Nephron progenitor cell (in vitro differentiated cells): ENCODE measurements around the gene NUCKS1.
"Not testable (repeated sequence)": the region's sequence is repeated elsewhere in the genome, so short reads cannot be mapped to it uniquely, and the experiment has no call there.

Source experiments
- DNase-seq: peaks from one replicate; pipeline ENCODE4 v3.0.0; 2021
- H3K27ac Mint-ChIP-seq: 2 replicates; pipeline ENCODE4 v1.8.0; 2021; ENCODE audit warnings: mild to moderate bottlenecking, moderate library complexity, mixed read lengths
- H3K27me3 Mint-ChIP-seq: 2 replicates; pipeline ENCODE4 v1.8.0; 2021; ENCODE audit warnings: mild to moderate bottlenecking, low read depth, mixed read lengths; ENCODE audit not compliant: poor library complexity
- H3K36me3 Mint-ChIP-seq: 2 replicates; pipeline ENCODE4 v1.8.0; 2021; ENCODE audit warnings: low read depth, mixed read lengths
- H3K4me1 Mint-ChIP-seq: 2 replicates; pipeline ENCODE4 v1.8.0; 2021; ENCODE audit warnings: mixed read lengths
- H3K4me3 Mint-ChIP-seq: 2 replicates; pipeline ENCODE4 v1.8.0; 2021; ENCODE audit warnings: mild to moderate bottlenecking, moderate library complexity, mixed read lengths
- H3K9me3 Mint-ChIP-seq: 2 replicates; pipeline ENCODE4 v1.8.0; 2021; ENCODE audit warnings: mild to moderate bottlenecking, moderate library complexity, mixed read lengths
- TF ChIP-seq, protein P1 (sequence below): fragments of 200-600 bp; sonication (generic); IDR thresholded peaks from 2 replicates; pipeline ENCODE4 v1.5.0; 2021; ENCODE audit warnings: antibody characterized with exemption

NUCKS1 gene

GRCh38 chr1:205733438-205734175 lies 16.4 kb downstream of the NUCKS1 start:
- H3K9me3 Mint-ChIP-seq = peaks cover 5% of the 10 kb centered on the region
- no peaks in the 10 kb centered on the region for H3K27me3 Mint-ChIP-seq
- peaks cover 5% of the 10 kb centered on the region for H3K4me1 Mint-ChIP-seq
- H3K27ac Mint-ChIP-seq = no peak overlapping the region
- DNase-seq = no peak
- no peak overlapping the region for H3K4me3 Mint-ChIP-seq
- H3K36me3 Mint-ChIP-seq = peaks cover 80% of the 10 kb centered on the region
- TF ChIP-seq, protein P1, sequence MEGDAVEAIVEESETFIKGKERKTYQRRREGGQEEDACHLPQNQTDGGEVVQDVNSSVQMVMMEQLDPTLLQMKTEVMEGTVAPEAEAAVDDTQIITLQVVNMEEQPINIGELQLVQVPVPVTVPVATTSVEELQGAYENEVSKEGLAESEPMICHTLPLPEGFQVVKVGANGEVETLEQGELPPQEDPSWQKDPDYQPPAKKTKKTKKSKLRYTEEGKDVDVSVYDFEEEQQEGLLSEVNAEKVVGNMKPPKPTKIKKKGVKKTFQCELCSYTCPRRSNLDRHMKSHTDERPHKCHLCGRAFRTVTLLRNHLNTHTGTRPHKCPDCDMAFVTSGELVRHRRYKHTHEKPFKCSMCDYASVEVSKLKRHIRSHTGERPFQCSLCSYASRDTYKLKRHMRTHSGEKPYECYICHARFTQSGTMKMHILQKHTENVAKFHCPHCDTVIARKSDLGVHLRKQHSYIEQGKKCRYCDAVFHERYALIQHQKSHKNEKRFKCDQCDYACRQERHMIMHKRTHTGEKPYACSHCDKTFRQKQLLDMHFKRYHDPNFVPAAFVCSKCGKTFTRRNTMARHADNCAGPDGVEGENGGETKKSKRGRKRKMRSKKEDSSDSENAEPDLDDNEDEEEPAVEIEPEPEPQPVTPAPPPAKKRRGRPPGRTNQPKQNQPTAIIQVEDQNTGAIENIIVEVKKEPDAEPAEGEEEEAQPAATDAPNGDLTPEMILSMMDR = no peak

- Mint-ChIP-seq H3K4me3 (no peak overlapping the region), H3K9me3 (peaks cover 5% of the 10 kb centered on the region), H3K36me3 (peaks cover 79% of the 10 kb centered on the region), H3K4me1 (peaks cover 5% of the 10 kb centered on the region), H3K27me3 (no peaks in the 10 kb centered on the region), H3K27ac (peak overlapping the region; percentile 52)
- TF ChIP-seq, protein P1 = no peak
- DNase-seq = no peak
These were observed 19.9 kb downstream of the NUCKS1 start for GRCh38 chr1:205729945-205730610.

- Mint-ChIP-seq H3K36me3 (peaks cover 80% of the 10 kb centered on the region), H3K9me3 (peaks cover 5% of the 10 kb centered on the region), H3K27ac (no peak overlapping the region), H3K4me1 (no peaks in the 10 kb centered on the region), H3K27me3 (no peaks in the 10 kb centered on the region), H3K4me3 (no peak overlapping the region)
- no peak for DNase-seq
- TF ChIP-seq, protein P1 = no peak
These were observed 23.3 kb downstream of the NUCKS1 start for GRCh38 chr1:205726619-205727125.

- Mint-ChIP-seq H3K27ac (peak overlapping the region; percentile 60), H3K9me3 (peaks cover 1% of the 10 kb centered on the region), H3K27me3 (no peaks in the 10 kb centered on the region), H3K36me3 (peaks cover 80% of the 10 kb centered on the region), H3K4me1 (no peaks in the 10 kb centered on the region), H3K4me3 (no peak overlapping the region)
- DNase-seq = no peak
- TF ChIP-seq, protein P1 = no peak
These were observed 24.5 kb downstream of the NUCKS1 start for GRCh38 chr1:205725514-205725913.

DNA sequence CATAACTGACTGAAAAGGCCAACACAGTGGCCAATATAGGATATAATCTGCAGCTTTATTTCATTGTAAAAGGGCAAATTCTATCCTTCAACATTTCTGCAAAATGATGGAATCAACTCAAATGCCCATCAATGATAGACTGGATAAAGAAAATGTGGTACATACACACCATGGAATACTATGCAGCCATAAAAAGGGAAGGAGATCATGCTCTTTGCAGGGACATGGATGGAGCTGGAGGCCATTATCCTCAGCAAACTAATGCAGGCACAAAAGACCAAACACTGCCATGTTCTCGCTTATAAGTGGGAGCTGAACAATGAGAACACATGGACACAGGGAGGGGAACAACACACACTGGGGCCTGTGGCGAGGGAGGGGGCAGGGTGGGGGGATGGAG lies 29.2 kb downstream of the NUCKS1 start:
- not testable (repeated sequence) for H3K9me3 Mint-ChIP-seq, DNase-seq, H3K27me3 Mint-ChIP-seq, H3K4me1 Mint-ChIP-seq, H3K27ac Mint-ChIP-seq, H3K4me3 Mint-ChIP-seq
- H3K36me3 Mint-ChIP-seq = peaks cover 83% of the 10 kb centered on the region

DNA sequence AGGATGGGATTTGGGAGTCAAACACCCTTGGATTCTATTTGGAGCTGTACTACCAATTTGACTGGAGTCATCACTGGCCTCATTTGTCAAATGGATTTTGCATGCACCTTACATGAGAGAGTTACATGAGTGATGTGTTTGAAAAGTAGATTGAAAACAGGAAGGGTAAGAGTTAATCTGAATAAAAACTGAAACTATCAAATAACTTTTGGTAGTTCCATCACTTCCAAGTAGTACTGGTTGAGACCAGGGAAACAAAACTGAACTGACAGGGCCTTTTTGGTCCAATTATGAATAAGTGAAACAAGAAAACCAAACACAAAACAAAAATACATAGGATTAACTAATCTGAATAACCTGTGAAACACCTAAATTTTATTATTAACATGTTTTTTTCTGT lies 30.2 kb downstream of the NUCKS1 start:
- Mint-ChIP-seq H3K9me3 (no peaks in the 10 kb centered on the region), H3K27ac (no peak overlapping the region), H3K27me3 (no peaks in the 10 kb centered on the region), H3K36me3 (peaks cover 83% of the 10 kb centered on the region), H3K4me1 (peaks cover 11% of the 10 kb centered on the region), H3K4me3 (no peak overlapping the region)
- no peak for DNase-seq
- TF ChIP-seq, protein P1 = no peak
